ENCODE measurements around the gene ITGA11. TPM values are rescaled to one million over a fixed set of nuclear protein-coding genes. Genes with fewer than 3 reads are reported as not detected.

ITGA11 gene
- total and polyA plus RNA-seq, 2 of the 13 experiments (the other 11 are each of a cell fraction or from before 2014, with no cell fraction given), result not detected

- peaks cover 9% of the 10 kb centered on the region for H3K4me1 ChIP-seq (ENCODE audit: insufficient read depth, low read length)
- intact Hi-C loops (cut with micrococcal nuclease; ENCODE audit: unreplicated experiment) (no loop called here), in situ Hi-C loops (cut with HindIII; ENCODE audit: extremely low pct_ligation_motif_present, low pct_unique_long_range_greater_than_20kb) (no loop called here)
- H3K27ac ChIP-seq (ENCODE audit: extremely low read length, insufficient read depth, low read length), result no peak overlapping the region
- no TSS peak for BruUV-seq (replicated peaks)
- POLR2A ChIA-PET, result no interaction called here
- WGBS (ENCODE audit: low lambda C conversion rate), result 15% methylated on average over 8 of the region's 18 CpGs
- no peak for FAIRE-seq
- CTCF ChIA-PET (ENCODE audit: low intra/inter-chr PET ratio, low total read pairs), result no interaction called here
- H3K9me3 ChIP-seq (ENCODE audit: low read length), result no peaks in the 10 kb centered on the region
- no peak overlapping the region for H2AFZ ChIP-seq (ENCODE audit: low read length)
- no peaks in the 10 kb centered on the region for H4K20me1 ChIP-seq (ENCODE audit: insufficient read depth, low read length)
- H3K79me2 ChIP-seq (ENCODE audit: insufficient read depth, low read length), result no peaks in the 10 kb centered on the region
- no peak overlapping the region for H3K9ac ChIP-seq (ENCODE audit: insufficient read depth, low read depth, low read length)
- H3K4me2 ChIP-seq (ENCODE audit: low read depth, low read length), result no peak overlapping the region
- no peak overlapping the region for H3K4me3 ChIP-seq (replicated peaks in 1 of 3; ENCODE audit: insufficient read depth in 1 of 3, low read depth in 2 of 3, low read length in 3 of 3)
- TF ChIP-seq, protein P1, sequence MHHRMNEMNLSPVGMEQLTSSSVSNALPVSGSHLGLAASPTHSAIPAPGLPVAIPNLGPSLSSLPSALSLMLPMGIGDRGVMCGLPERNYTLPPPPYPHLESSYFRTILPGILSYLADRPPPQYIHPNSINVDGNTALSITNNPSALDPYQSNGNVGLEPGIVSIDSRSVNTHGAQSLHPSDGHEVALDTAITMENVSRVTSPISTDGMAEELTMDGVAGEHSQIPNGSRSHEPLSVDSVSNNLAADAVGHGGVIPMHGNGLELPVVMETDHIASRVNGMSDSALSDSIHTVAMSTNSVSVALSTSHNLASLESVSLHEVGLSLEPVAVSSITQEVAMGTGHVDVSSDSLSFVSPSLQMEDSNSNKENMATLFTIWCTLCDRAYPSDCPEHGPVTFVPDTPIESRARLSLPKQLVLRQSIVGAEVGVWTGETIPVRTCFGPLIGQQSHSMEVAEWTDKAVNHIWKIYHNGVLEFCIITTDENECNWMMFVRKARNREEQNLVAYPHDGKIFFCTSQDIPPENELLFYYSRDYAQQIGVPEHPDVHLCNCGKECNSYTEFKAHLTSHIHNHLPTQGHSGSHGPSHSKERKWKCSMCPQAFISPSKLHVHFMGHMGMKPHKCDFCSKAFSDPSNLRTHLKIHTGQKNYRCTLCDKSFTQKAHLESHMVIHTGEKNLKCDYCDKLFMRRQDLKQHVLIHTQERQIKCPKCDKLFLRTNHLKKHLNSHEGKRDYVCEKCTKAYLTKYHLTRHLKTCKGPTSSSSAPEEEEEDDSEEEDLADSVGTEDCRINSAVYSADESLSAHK (CRISPR knock-in tag; IDR thresholded peaks at IDR 0.05; ENCODE audit: borderline replicate concordance), result no peak
- 0 out of 2 replicates have a peak, but pooled peaks have one; percentile 44 for TF ChIP-seq ZNF652 (CRISPR knock-in tag; IDR thresholded peaks at IDR 0.05; ENCODE audit: borderline replicate concordance, low read depth)
- ATAC-seq, result no peak
- H3K36me3 ChIP-seq (replicated peaks in 1 of 2; ENCODE audit: control insufficient read depth in 1 of 2, insufficient read depth in 2 of 2, low read length in 2 of 2), result no peaks in the 10 kb centered on the region
- peaks cover 7 to 41% of the 10 kb centered on the region in 2 experiments; a peak in 4 of 5 replicates for H3K27me3 ChIP-seq (ENCODE audit: control insufficient read depth in 1 of 2, insufficient read depth in 2 of 2, low read length in 2 of 2)
- DNase-seq (ENCODE audit: low spot score), result no peak
Measured at GRCh38 chr15:68318931-68319909, 112.7 kb downstream of the ITGA11 start.
